HG02759 (cell line): ENCODE data around the gene PTPRE.

Source experiments
- ATAC-seq: cut with Tn5 transposase; IDR thresholded peaks from one replicate; pipeline ENCODE4 v1.9.1; 2021; ENCODE audit warnings: mild to moderate bottlenecking, moderate library complexity; ENCODE audit not compliant: unreplicated experiment

The PTPRE gene

GRCh38 chr10:127996586-127996985 is 89.7 kb downstream of the PTPRE start:
- ATAC-seq: no peak

DNA sequence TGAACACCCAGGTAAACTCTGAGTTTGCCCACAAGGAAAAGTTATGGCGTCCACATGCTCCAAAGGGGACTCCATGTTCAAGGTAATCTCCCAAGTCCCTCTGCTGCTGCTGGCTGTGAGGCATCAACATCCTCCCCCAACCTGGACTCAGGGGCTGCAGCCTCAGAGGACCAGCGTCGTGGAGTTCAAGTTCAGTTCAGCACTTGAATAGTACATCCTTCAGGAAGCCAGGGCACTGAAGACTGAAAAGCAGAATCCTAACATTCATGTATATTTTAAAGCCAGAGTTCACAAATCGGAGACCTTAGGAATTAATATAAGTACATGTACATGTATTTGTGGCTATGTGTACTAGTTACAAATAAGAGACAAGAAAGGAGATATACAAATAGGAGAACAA is 90.4 kb downstream of the PTPRE start:
- no peak for ATAC-seq

DNA sequence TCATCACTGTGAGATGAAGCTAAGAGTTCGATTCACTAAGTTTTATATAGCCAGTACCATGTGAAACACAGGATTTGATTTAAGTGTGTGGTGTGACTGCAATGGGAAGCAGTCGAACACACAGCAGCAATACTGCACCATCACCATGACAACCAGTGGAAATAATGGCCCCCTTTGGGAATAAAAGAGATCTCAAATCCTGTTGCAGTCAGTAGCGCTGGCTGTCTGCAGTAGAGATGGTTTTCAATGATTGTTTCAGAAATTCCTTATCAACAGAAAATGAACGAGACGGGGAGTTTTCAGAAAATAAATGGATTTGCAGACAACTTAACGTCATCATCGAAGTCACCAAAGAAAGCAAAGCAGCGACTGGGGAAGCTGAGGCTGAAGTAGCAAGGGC is 91.0 kb downstream of the PTPRE start:
- ATAC-seq: no peak

DNA sequence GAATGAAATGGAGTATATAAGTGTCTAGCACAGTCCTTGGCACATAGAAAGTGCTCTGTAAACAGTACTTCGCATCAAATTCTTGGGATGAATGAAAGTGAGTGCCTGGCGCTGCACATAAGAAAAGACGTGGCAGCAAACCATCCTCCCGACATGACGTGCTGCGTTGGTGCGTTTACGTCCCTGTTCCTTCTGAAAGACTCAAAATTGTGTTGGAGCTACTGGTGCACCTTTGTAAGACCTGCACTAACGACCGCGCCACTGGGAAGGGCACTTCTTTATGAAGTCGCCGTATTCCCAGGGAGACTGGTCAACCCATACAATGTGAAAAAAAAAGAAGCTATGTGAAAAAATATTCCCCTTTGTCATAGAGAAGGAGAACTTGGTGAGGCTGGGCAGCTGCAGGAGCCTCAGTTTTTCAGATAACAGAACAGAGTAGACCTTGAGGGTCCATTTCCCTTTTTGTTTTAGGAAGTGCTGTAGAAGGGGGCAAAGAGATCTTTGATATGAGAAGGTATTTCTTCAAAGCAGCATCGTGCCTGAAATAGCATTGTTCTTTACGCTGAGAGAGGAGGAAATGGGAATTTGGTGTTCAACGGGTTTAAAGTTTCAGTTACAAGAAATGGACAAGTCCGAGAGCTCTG is 91.7 kb downstream of the PTPRE start:
- no peak for ATAC-seq

DNA sequence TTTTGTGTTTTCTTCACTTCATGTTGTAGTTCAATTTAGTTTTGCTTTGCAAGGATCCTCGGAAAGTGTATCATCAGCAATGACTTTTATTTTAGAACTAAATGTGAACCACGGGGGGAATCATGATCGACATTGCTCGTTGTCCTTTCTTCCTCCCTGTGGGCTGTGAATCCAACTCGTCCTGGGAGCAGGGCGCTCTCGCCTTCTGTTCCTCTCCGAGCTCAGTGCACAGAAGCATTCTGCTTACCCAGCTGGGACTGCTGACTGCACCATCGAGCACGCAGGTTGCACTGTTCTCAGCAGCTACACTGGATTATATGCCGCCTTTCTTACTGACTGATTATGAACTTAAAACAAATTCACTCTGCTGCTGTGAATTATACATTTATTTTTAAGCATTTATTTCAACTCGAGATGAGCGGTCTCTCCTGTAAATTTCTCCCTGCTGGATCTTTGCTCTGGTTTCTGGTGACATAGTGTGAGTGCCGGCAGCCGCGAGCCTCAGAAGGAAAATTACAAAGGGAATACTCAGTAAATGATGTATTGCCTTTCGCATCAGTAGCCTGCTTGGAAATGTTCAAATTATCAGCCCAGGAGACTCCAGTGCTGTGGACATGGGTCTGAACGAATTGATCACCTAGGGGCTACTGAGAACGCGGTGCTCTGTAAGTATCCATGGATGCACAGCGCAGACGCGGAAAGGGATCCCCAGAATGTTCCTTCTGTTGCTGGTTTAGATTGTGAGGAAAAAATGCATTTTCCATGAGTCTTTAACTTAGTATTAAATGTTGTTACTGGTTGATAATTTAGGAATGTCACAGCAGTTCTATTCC is 92.6 kb downstream of the PTPRE start:
- ATAC-seq: no peak

DNA sequence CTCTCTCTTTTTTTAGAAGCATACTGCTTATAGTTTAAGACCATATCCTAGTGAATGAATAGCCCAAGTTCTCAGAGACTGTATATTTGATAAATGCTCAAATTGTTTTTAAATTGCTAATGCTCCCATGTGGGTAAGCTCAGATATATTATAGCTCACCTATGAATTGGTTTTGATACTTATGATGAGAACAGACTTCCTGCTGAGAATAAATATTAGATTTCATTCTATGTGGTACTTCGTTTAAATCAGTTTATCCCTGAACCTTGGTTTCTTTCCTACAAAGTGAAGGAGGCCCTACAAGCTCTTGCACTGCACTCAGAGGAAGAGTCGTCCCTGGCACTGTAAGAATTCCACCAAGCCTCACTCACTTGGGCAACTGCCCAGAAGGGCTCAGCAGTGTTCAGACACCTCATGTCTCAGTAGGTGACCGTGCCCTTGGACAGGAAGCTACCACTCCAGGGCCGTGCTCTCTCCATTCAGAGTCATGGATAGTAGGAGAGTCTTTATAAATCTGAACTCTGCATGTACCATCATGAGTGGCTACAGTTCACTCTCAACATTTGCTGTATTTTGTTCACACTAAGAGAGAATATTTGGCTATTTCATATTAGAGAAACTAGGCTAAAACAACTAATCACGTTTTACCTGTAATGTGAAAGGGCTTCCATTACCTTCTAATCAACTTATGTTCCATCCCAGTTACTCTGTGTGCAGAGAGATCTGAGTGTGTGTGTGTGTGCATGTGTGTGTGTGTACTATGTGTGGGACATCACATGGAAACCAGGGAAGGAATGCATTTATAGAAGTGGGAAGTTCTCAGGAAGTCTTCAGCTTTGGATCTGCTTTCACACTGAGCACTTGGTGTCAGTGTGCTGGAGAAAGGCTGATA is 93.8 kb downstream of the PTPRE start:
- ATAC-seq: no peak

DNA sequence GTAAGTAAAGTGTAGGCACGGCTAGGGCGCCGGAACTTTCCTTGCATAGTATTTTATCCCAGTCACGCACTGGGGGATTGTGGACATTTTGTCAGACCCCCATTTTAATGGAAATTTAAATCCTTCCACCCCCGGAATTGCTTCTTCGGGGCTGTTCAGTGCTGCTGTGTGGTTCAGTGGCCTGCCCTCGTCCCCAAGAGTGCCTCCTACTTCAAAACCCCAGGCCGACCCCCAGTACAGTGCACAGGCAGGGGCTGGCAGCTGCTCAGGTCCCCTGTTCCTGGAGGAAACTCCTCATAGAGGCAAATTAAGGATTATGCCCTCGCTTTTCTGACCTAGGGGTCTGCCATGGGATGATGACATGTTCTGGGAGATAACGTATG is 94.5 kb downstream of the PTPRE start:
- no peak for ATAC-seq

- no peak for ATAC-seq
These were observed 94.9 kb downstream of the PTPRE start for GRCh38 chr10:128001849-128002248.

DNA sequence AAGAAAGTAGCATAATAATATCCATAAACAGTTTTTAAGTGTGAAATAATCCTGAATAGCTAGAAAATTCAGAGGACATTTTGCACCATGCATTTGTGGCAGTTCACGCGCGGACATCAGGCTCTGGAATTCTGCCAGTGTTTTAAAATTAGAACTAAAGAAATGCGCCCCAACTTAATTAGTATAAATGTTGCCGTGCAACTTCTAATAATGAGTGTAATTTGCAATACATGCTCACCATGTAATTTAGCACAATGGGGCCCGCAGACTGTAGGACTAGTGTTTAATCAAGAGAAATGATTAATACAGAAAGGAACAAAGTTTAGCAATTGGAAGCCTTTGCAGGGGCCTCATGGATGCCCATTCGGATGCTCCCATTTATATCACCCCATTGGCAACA is 96.6 kb downstream of the PTPRE start:
- ATAC-seq: no peak

GRCh38 chr10:128005858-128006257 is 99.0 kb downstream of the PTPRE start:
- ATAC-seq: no peak

DNA sequence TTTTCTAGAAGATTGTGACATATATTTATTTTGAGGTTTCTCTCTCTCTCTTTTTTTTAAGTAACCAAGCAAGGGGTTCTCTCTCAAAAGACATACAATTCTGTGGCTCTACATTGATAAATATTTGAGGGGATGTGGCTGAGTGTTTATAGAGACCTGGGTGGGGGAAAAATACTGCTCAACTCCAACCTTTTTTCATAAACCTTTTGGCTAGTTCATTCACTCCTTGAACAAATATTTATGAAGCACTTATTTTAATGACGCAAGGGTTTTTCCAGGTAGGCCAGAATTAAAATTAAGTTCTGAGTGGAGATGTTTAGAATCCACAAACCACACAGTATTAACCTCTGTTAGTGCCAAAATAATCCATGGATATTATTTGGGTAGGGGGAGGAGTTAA is 100.2 kb downstream of the PTPRE start:
- ATAC-seq: no peak

- ATAC-seq: no peak
These were observed 101.1 kb downstream of the PTPRE start for GRCh38 chr10:128007971-128008370.

DNA sequence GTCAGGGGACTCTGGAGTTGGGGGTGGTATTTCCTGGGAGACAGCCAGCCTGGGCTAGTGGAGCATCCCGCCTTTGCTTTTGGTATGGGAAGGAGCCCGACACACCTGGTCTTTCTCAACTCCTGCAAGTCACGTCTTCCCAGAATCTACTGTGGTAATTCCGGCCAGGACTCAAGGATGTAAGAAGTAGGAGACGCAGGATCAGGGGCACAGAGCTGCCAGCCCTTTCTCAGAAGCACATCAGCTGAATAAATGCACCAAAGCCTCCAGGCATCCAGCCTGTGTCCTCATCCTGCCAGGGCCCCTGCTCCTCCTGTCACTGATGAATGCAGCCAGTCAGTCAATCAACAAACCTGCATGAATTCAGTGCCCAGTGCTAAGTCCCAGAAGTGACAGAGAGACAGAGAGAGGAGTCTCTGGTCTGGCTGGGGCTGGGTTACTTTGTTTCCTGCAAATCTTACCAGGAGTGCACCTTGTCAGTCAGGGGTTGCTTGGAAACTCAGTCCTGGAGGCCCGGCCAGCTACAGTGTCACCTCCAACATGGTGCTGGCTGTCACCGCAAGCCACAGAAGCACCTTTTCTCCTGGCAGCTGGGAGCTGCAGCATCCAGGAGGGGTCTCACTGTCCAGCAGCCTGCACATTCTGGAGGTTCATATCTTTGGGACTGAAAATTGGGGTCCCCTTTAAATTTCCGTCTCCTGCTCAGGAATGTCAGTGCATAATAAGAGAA is 101.8 kb downstream of the PTPRE start:
- ATAC-seq: no peak

- no peak for ATAC-seq
These were observed 102.6 kb downstream of the PTPRE start for GRCh38 chr10:128009372-128010126.

GRCh38 chr10:128011059-128011979 is 104.4 kb downstream of the PTPRE start:
- peak; percentile 94 for ATAC-seq

GRCh38 chr10:128013626-128014025 is 106.7 kb downstream of the PTPRE start:
- ATAC-seq: no peak

DNA sequence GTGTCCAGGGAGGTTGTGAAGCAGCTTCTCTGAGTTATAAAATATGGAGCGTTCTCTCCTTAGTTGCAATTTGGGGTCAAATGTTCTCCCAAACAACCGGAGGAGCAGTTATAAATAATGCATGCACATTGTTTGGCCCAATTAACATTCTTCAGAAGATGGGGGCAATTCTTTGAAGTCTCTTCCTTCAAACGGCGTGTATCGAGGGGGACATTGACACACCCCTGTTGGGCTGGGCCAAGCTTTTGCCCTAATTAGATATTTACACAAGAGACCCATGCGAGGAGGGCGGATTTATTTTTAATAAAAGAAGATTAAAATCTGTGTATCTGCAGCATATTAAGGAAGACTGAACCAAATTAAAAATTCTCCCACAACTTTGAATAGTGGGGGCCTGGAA is 107.3 kb downstream of the PTPRE start:
- ATAC-seq: no peak

DNA sequence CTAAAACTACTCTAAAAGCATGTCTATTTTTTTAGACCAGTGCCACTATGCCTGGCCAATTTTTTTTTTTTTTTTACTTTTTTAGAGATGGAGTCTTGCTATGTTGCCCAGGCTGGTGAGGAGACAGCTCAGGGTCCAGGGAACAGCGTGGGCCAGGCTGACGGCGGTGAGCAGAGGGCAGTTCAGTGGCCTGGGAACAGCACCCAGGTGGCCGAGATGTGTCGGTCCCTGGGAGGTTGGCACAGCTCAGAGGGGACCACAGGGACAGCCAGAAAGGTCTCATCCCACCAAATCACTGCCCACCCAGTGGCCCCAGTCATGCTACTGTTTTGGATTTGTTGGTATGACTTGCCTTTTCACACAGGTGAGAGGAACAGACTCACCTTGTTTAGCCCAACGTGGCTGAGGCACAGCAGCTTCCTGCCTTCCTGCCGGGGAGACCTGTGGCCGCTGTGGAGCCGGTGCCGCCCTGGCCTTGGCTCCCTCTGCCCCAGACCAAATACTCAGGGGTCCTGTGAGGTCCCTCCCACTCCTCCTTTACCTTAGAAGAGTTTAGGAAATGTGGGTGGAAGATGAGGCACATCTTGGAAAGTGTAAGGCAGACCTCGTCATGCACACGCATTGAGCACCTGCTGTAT is 109.6 kb downstream of the PTPRE start:
- ATAC-seq: no peak

- no peak for ATAC-seq
These were observed 110.9 kb downstream of the PTPRE start for GRCh38 chr10:128017822-128018221.
